HepG2 (cell line): ENCODE data around the gene MAP3K1. TPM values are rescaled to one million over a fixed set of nuclear protein-coding genes. Genes with fewer than 3 reads are reported as not detected.

ENCODE experiments used
- ADNP ChIP-seq: sonication (generic); formaldehyde crosslinking; IDR thresholded peaks from 2 replicates; pipeline ENCODE4 v1.4.0; 2020; ENCODE audit warnings: missing genetic modification reagents
- AGO2 ChIP-seq: fragments of 200-400 bp; formaldehyde crosslinking; optimal IDR thresholded peaks from 2 replicates; pipeline ENCODE3; 2017; ENCODE audit warnings: mild to moderate bottlenecking, low read depth, low read length, moderate library complexity
- KLF6 ChIP-seq: IDR thresholded peaks from 2 replicates; pipeline ENCODE4 v1.8.0; 2016; ENCODE audit warnings: missing biosample characterization, missing genetic modification reagents
- SATB2 ChIP-seq: sonication (generic); formaldehyde crosslinking; IDR thresholded peaks from 2 replicates; pipeline ENCODE4 v1.5.0; 2020; ENCODE audit warnings: missing genetic modification reagents
- SIN3A ChIP-seq: IDR thresholded peaks from 2 replicates; pipeline ENCODE4 v1.6.1; 2011; ENCODE audit warnings: low read depth, mild to moderate bottlenecking, control low read depth, low read length, borderline replicate concordance
- TERF1 ChIP-seq: sonication (generic); formaldehyde crosslinking; IDR thresholded peaks from 2 replicates; pipeline ENCODE4 v1.8.0; 2022; ENCODE audit warnings: mild to moderate bottlenecking, missing genetic modification reagents, moderate library complexity
- YEATS4 ChIP-seq: sonication (generic); formaldehyde crosslinking; IDR thresholded peaks from 2 replicates; pipeline ENCODE4 v1.4.0; 2020; ENCODE audit warnings: missing genetic modification reagents, borderline replicate concordance
- ZC3H13 ChIP-seq: sonication (generic); formaldehyde crosslinking; IDR thresholded peaks from 2 replicates; pipeline ENCODE4 v1.8.1; 2023; ENCODE audit warnings: mild to moderate bottlenecking, missing genetic modification reagents, moderate library complexity
- ZNF496 ChIP-seq: sonication (generic); formaldehyde crosslinking; IDR thresholded peaks from 2 replicates; pipeline ENCODE4 v1.8.1; 2023; ENCODE audit warnings: mild to moderate bottlenecking, moderate library complexity, missing genetic modification reagents; ENCODE audit not compliant: insufficient replicate concordance
- ZNF777 ChIP-seq: sonication (generic); formaldehyde crosslinking; IDR thresholded peaks from 2 replicates; pipeline ENCODE4 v1.4.0; 2020; ENCODE audit warnings: missing genetic modification reagents
- polyA plus RNA-seq, 8 experiments: library from polyadenylated mRNA; depleted of rRNA in 3 of 8; stranded (reverse) in 7 of 8; unstranded in 1 of 8; fragments of >200 nt; fragmentation: Illumina TruSeq in 4 of 8; extraction: Trizol in 4 of 8; gene quantifications; 2 replicates each; pipeline versions ENCODE4 v1.2.1 to v1.2.3, GENCODE V29; 2011 to 2016; ENCODE audit warnings: low read depth in 4 of 8, missing spikeins in 1 of 8, mixed read lengths in 1 of 8; ENCODE audit not compliant: insufficient read depth in 1 of 8
- total RNA-seq, 5 experiments: library from RNA; depleted of rRNA; stranded (reverse); fragments of >200 nt; fragmentation: Illumina TruSeq; extraction: Trizol; gene quantifications; 2 replicates each; pipeline ENCODE4 v1.2.3, GENCODE V29; 2016; ENCODE audit warnings: low read depth in 1 of 5
- TF ChIP-seq, protein P1 (sequence below): sonication (generic); formaldehyde crosslinking; IDR thresholded peaks from 2 replicates; pipeline ENCODE4 v1.9.0; 2021; ENCODE audit warnings: missing genetic modification reagents, mild to moderate bottlenecking, borderline replicate concordance
- TF ChIP-seq, protein P2 (sequence below): sonication (generic); formaldehyde crosslinking; IDR thresholded peaks from 2 replicates; pipeline ENCODE4 v1.9.0; 2021; ENCODE audit warnings: missing genetic modification reagents, borderline replicate concordance

The MAP3K1 gene
- total and polyA plus RNA-seq, 2 of the 13 experiments (the other 11 are each of a cell fraction or from before 2014, with no cell fraction given) = 16.4 to 30.3 TPM

GRCh38 chr5:56815658-56816545, 553 bp downstream of the MAP3K1 start (continued):
- TF ChIP-seq, protein P1, sequence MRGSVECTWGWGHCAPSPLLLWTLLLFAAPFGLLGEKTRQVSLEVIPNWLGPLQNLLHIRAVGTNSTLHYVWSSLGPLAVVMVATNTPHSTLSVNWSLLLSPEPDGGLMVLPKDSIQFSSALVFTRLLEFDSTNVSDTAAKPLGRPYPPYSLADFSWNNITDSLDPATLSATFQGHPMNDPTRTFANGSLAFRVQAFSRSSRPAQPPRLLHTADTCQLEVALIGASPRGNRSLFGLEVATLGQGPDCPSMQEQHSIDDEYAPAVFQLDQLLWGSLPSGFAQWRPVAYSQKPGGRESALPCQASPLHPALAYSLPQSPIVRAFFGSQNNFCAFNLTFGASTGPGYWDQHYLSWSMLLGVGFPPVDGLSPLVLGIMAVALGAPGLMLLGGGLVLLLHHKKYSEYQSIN (CRISPR knock-in tag) = no peak
- TF ChIP-seq TERF1 (CRISPR knock-in tag) (no peak), AGO2 (peak; percentile 76), ADNP (CRISPR knock-in tag) (no peak), ZNF496 (CRISPR knock-in tag) (no peak), ZNF777 (peak; percentile 12; the same call in 1 of the 2 replicates), ZC3H13 (CRISPR knock-in tag) (0 out of 2 replicates have a peak, but pooled peaks have one; percentile 10), YEATS4 (CRISPR knock-in tag) (0 out of 2 replicates have a peak, but pooled peaks have one; percentile 2), SATB2 (CRISPR knock-in tag) (no peak), SIN3A (0 out of 2 replicates have a peak, but pooled peaks have one; percentile 7), KLF6 (CRISPR knock-in tag) (no peak)
- TF ChIP-seq, protein P2, sequence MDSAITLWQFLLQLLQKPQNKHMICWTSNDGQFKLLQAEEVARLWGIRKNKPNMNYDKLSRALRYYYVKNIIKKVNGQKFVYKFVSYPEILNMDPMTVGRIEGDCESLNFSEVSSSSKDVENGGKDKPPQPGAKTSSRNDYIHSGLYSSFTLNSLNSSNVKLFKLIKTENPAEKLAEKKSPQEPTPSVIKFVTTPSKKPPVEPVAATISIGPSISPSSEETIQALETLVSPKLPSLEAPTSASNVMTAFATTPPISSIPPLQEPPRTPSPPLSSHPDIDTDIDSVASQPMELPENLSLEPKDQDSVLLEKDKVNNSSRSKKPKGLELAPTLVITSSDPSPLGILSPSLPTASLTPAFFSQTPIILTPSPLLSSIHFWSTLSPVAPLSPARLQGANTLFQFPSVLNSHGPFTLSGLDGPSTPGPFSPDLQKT (CRISPR knock-in tag) = no peak
